GM12878 (cell line): ENCODE data around the gene ZNF407. TPM values are rescaled to one million over a fixed set of nuclear protein-coding genes. Genes with fewer than 3 reads are reported as not detected.

Source experiments
- ATAC-seq: fragments of 200-7000 bp; cut with Tn5 transposase; 3 replicates; pipeline ENCODE4 v1.9.1; 2020; ENCODE audit warnings: mild to moderate bottlenecking, moderate library complexity
- BruUV-seq: library from RNA; stranded (reverse); fragments of 400-500 nt; replicated peaks from 2 replicates; lab custom pipeline; 2021; lab: Mats Ljungman, UMichigan
- CTCF ChIA-PET: fragments of 300-600 bp; sonication (Branson Sonifier 250); formaldehyde crosslinking; extraction: SDS; loops from one replicate; lab custom pipeline; 2021; ENCODE audit warnings: inconsistent platforms; lab: Yijun Ruan, JAX
- POLR2A ChIA-PET: fragments of 350-600 bp; formaldehyde crosslinking; extraction: SDS; loops from one replicate; lab custom pipeline; 2021; ENCODE audit warnings: inconsistent platforms; lab: Charles Lee
- RAD21 ChIA-PET: fragments of 300-600 bp; sonication (Branson Sonifier 250); formaldehyde crosslinking; loops from one replicate; lab custom pipeline; 2023; ENCODE audit warnings: antibody characterized with exemption; ENCODE audit not compliant: unreplicated experiment; lab: Charles Lee
- SMC1A ChIA-PET: fragments of 300-600 bp; sonication (Branson Sonifier 250); formaldehyde crosslinking; loops from one replicate; lab custom pipeline; 2023; ENCODE audit not compliant: unreplicated experiment, uncharacterized antibody; lab: Charles Lee
- DNase-seq: peaks from one replicate; pipeline ENCODE4 v3.0.0-alpha.2; 2011; ENCODE audit warnings: low read depth, low spot score
- FAIRE-seq: peaks from 3 replicates; lab custom pipeline; 2011; peaks lifted over from hg19 to GRCh38; lab: Jason Lieb, UNC
- H2AFZ ChIP-seq: 2 replicates; pipeline ENCODE4 v1.6.0; 2011; ENCODE audit warnings: low read depth, low read length, control low read depth; ENCODE audit not compliant: control insufficient read depth
- H3K27ac ChIP-seq: 2 replicates; pipeline ENCODE4 v1.5.1; 2011; ENCODE audit warnings: control low read depth; ENCODE audit not compliant: control insufficient read depth, insufficient read depth
- H3K27me3 ChIP-seq, 2 experiments: replicated peaks in 1 of 2; 2 replicates each; pipeline versions ENCODE4 v1.6.0 to v1.6.1; 2011; ENCODE audit warnings: low read length in 1 of 2; ENCODE audit not compliant: control insufficient read depth in 2 of 2, insufficient read depth in 2 of 2
- H3K36me3 ChIP-seq, 2 experiments: 2 replicates each; pipeline ENCODE4 v1.5.1; 2011; ENCODE audit warnings: low read length in 1 of 2; ENCODE audit not compliant: control insufficient read depth in 2 of 2, insufficient read depth in 2 of 2
- H3K4me1 ChIP-seq: 2 replicates; pipeline ENCODE4 v1.6.1; 2011; ENCODE audit warnings: mild to moderate bottlenecking, low read length, moderate library complexity, mixed read lengths; ENCODE audit not compliant: control insufficient read depth, insufficient read depth
- H3K4me2 ChIP-seq: 2 replicates; pipeline ENCODE4 v1.6.0; 2011; ENCODE audit warnings: control low read depth; ENCODE audit not compliant: control insufficient read depth, insufficient read depth
- H3K4me3 ChIP-seq: fragments of 200-600 bp; sonication (generic); 2 replicates; pipeline ENCODE4 v1.5.1; 2016
- H3K79me2 ChIP-seq: 2 replicates; pipeline ENCODE4 v1.6.0; 2011; ENCODE audit warnings: low read length; ENCODE audit not compliant: control insufficient read depth, insufficient read depth
- H3K9ac ChIP-seq: 2 replicates; pipeline ENCODE4 v1.8.0; 2011; ENCODE audit warnings: low read length, control low read depth, mixed read lengths; ENCODE audit not compliant: control insufficient read depth, insufficient read depth
- H3K9me3 ChIP-seq: replicated peaks from 3 replicates; pipeline ENCODE4 v1.5.1; 2011; ENCODE audit warnings: mild to moderate bottlenecking, low read length; ENCODE audit not compliant: control insufficient read depth, insufficient read depth
- H4K20me1 ChIP-seq: 2 replicates; pipeline ENCODE4 v1.6.0; 2011; ENCODE audit not compliant: control insufficient read depth, insufficient read depth
- CBX5 ChIP-seq: sonication (generic); IDR thresholded peaks from 2 replicates; pipeline ENCODE4 v1.6.1; 2016; ENCODE audit warnings: low read depth, moderate library complexity, mild to moderate bottlenecking, inconsistent platforms
- CREB1 ChIP-seq: IDR thresholded peaks from 2 replicates; pipeline ENCODE4 v1.6.1; 2012; ENCODE audit warnings: low read depth, mild to moderate bottlenecking, inconsistent platforms
- JUND ChIP-seq: IDR thresholded peaks from 2 replicates; pipeline ENCODE4 v1.6.1; 2012; ENCODE audit warnings: low read depth, mild to moderate bottlenecking, low read length, improper control_type of control experiment, moderate library complexity
- MYB ChIP-seq: fragments of 150-350 bp; IDR thresholded peaks from 2 replicates; pipeline ENCODE4 v1.6.1; 2014; ENCODE audit warnings: mild to moderate bottlenecking, low read depth, low read length, borderline replicate concordance
- SKIL ChIP-seq: fragments of 450-650 bp; IDR thresholded peaks from 2 replicates; pipeline ENCODE4 v1.6.1; 2017; ENCODE audit warnings: mild to moderate bottlenecking, low read depth, inconsistent platforms; ENCODE audit not compliant: poor library complexity, severe bottlenecking
- SREBF1 ChIP-seq: IDR thresholded peaks from 2 replicates; pipeline ENCODE4 v1.6.1; 2012; ENCODE audit warnings: mild to moderate bottlenecking, low read length
- WRNIP1 ChIP-seq: IDR thresholded peaks from 2 replicates; pipeline ENCODE4 v1.6.1; 2011; ENCODE audit warnings: low read depth, low read length, improper control_type of control experiment, borderline replicate concordance
- ZBTB33 ChIP-seq: fragments of 450-650 bp; IDR thresholded peaks from 2 replicates; pipeline ENCODE4 v1.6.1; 2017; ENCODE audit warnings: mild to moderate bottlenecking
- ZBTB40 ChIP-seq: fragments of 450-650 bp; IDR thresholded peaks from 2 replicates; pipeline ENCODE4 v1.6.1; 2016; ENCODE audit warnings: mild to moderate bottlenecking, moderate library complexity, borderline replicate concordance
- ZNF384 ChIP-seq: IDR thresholded peaks from 2 replicates; pipeline ENCODE4 v1.6.1; 2012; ENCODE audit warnings: low read depth, mild to moderate bottlenecking, low read length, improper control_type of control experiment, borderline replicate concordance
- WGBS: methylation state at CpG from one replicate; pipeline ENCODE4 v1.1.6; 2016; ENCODE audit warnings: low lambda C conversion rate; ENCODE audit not compliant: insufficient replicate concordance, insufficient coverage; ENCODE audit errors: missing lambda C conversion rate; 5-methylcytosine and 5-hydroxymethylcytosine counted together
- in situ Hi-C: fragments of 300-500 bp; cut with MboI; formaldehyde crosslinking; loops from 9 replicates; pipeline ENCODE4 v1.14.3; 2018; ENCODE audit warnings: mixed read lengths
- intact Hi-C: fragments of 100-400 bp; cut with micrococcal nuclease; formaldehyde crosslinking; loops from one replicate; pipeline ENCODE4 v1.14.2; 2022; ENCODE audit not compliant: unreplicated experiment
- polyA plus RNA-seq, 11 experiments: library from polyadenylated mRNA; depleted of rRNA in 4 of 11; unstranded in 6 of 11; stranded (reverse) in 5 of 11; fragments of >200 nt; fragmentation: Nextera tagmentation in 4 of 11; fragmentation: Illumina TruSeq in 1 of 11; extraction: Ambion mirVana in 4 of 11; extraction: Trizol in 1 of 11; gene quantifications; 1 replicate in 1 of 11; 2 replicates in 10 of 11; pipeline versions ENCODE4 v1.2.1 to v1.2.3, GENCODE V29; 2011 to 2016; ENCODE audit warnings: inconsistent platforms in 2 of 11, missing spikeins in 2 of 11, low read depth in 1 of 11
- total RNA-seq, 4 experiments: library from RNA; depleted of rRNA in 3 of 4; stranded (reverse); fragments of >200 nt in 3 of 4; fragmentation: Illumina TruSeq in 1 of 4; extraction: Trizol in 1 of 4; gene quantifications; 2 replicates each; pipeline versions ENCODE4 v1.2.1 to v1.2.3, GENCODE V29; 2013 to 2021
- TF ChIP-seq, protein P1 (sequence below): fragments of 450-650 bp; IDR thresholded peaks from 2 replicates; pipeline ENCODE4 v1.6.1; 2018; ENCODE audit warnings: borderline replicate concordance, mild to moderate bottlenecking; ENCODE audit not compliant: partially characterized antibody
- TF ChIP-seq, protein P2 (sequence below): IDR thresholded peaks from 2 replicates; pipeline ENCODE4 v1.6.1; 2011; ENCODE audit warnings: low read depth, low read length, improper control_type of control experiment, borderline replicate concordance

Gene ZNF407
- total and polyA plus RNA-seq, 10 of the 15 experiments (the other 5 are each of a cell fraction or from before 2014, with no cell fraction given): 0.69 to 11.6 (median 5.3) TPM

- 100% methylated on average over 3 of the region's 3 CpGs for WGBS
- no peaks in the 10 kb centered on the region for H3K36me3 ChIP-seq
- no peak overlapping the region for H3K9ac ChIP-seq
- H3K79me2 ChIP-seq: no peaks in the 10 kb centered on the region
- CTCF ChIA-PET: interaction anchor here (0.8 kb wide), 1 partner anchor 254 kb away, joined by 3 read pairs; no protein-coding TSS in a partner anchor
- H3K9me3 ChIP-seq: no peaks in the 10 kb centered on the region
- ATAC-seq: no peak
- in situ Hi-C loops (no loop called here), intact Hi-C loops (no loop called here)
- H3K27me3 ChIP-seq: no peaks in the 10 kb centered on the region
- RAD21 ChIA-PET: interaction anchor here (1.0 kb wide), 1 partner anchor 27 kb away, joined by 3 read pairs; no protein-coding TSS in a partner anchor
- no TSS peak for BruUV-seq
- no peak overlapping the region for H3K27ac ChIP-seq
- SMC1A ChIA-PET: interaction anchor here (0.6 kb wide), 1 partner anchor 253 kb away, joined by 4 read pairs; no protein-coding TSS in a partner anchor
- no peak overlapping the region for H2AFZ ChIP-seq
- POLR2A ChIA-PET: no interaction called here
- no peak overlapping the region for H3K4me3 ChIP-seq
- H3K4me2 ChIP-seq: no peak overlapping the region
- no peak for FAIRE-seq
- no peaks in the 10 kb centered on the region for H3K4me1 ChIP-seq
- no peak for DNase-seq
- H4K20me1 ChIP-seq: no peaks in the 10 kb centered on the region
- TF ChIP-seq ZBTB40: no peak
- no peak for TF ChIP-seq ZNF384
- TF ChIP-seq SKIL: no peak
- TF ChIP-seq WRNIP1: no peak
- TF ChIP-seq, protein P1, sequence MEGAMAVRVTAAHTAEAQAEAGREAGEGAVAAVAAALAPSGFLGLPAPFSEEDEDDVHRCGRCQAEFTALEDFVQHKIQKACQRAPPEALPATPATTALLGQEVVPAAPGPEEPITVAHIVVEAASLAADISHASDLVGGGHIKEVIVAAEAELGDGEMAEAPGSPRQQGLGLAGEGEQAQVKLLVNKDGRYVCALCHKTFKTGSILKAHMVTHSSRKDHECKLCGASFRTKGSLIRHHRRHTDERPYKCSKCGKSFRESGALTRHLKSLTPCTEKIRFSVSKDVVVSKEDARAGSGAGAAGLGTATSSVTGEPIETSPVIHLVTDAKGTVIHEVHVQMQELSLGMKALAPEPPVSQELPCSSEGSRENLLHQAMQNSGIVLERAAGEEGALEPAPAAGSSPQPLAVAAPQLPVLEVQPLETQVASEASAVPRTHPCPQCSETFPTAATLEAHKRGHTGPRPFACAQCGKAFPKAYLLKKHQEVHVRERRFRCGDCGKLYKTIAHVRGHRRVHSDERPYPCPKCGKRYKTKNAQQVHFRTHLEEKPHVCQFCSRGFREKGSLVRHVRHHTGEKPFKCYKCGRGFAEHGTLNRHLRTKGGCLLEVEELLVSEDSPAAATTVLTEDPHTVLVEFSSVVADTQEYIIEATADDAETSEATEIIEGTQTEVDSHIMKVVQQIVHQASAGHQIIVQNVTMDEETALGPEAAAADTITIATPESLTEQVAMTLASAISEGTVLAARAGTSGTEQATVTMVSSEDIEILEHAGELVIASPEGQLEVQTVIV: no peak
- no peak for TF ChIP-seq CBX5
- TF ChIP-seq, protein P2, sequence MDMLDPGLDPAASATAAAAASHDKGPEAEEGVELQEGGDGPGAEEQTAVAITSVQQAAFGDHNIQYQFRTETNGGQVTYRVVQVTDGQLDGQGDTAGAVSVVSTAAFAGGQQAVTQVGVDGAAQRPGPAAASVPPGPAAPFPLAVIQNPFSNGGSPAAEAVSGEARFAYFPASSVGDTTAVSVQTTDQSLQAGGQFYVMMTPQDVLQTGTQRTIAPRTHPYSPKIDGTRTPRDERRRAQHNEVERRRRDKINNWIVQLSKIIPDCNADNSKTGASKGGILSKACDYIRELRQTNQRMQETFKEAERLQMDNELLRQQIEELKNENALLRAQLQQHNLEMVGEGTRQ: no peak
- no peak for TF ChIP-seq ZBTB33
- TF ChIP-seq MYB: no peak
- TF ChIP-seq SREBF1: no peak
- no peak for TF ChIP-seq JUND
- no peak for TF ChIP-seq CREB1
Measured at GRCh38 chr18:74709452-74709851, 111.8 kb downstream of the ZNF407 start.
